IMR-90 (cell line): Measurements from ENCODE around the gene AGT. TPM values are rescaled to one million over a fixed set of nuclear protein-coding genes. Genes with fewer than 3 reads are reported as not detected.

Experiments used
- ATAC-seq: fragments of 200-7000 bp; cut with Tn5 transposase; 2 replicates; pipeline ENCODE4 v1.9.1; 2020; ENCODE audit warnings: low read depth, mild to moderate bottlenecking, moderate library complexity
- BruUV-seq: library from RNA; stranded (reverse); fragments of 400-500 nt; replicated peaks from 2 replicates; lab custom pipeline; 2021; lab: Mats Ljungman, UMichigan
- CTCF ChIA-PET: fragments of 300-600 bp; formaldehyde crosslinking; extraction: SDS; loops from one replicate; lab custom pipeline; 2021; ENCODE audit warnings: antibody characterized with exemption; lab: Yijun Ruan, JAX
- POLR2A ChIA-PET: fragments of 300-600 bp; sonication (Branson Sonifier 250); formaldehyde crosslinking; loops from one replicate; lab custom pipeline; 2022; ENCODE audit warnings: antibody characterized with exemption; ENCODE audit not compliant: unreplicated experiment; lab: Charles Lee
- DNase-seq: peaks from one replicate; pipeline ENCODE4 v3.0.0; 2013
- H2AFZ ChIP-seq: replicated peaks from 2 replicates; pipeline ENCODE3; 2013; ENCODE audit warnings: low read length, mild to moderate bottlenecking; ENCODE audit not compliant: poor library complexity
- H2AK5ac ChIP-seq: 2 replicates; pipeline ENCODE4 v1.6.1; 2013; ENCODE audit warnings: low read depth, low read length, inconsistent platforms
- H2AK9ac ChIP-seq: replicated peaks from 2 replicates; pipeline ENCODE3; 2013; ENCODE audit warnings: mild to moderate bottlenecking, low read depth, low read length, moderate library complexity; ENCODE audit not compliant: poor library complexity
- H2BK120ac ChIP-seq: 2 replicates; pipeline ENCODE4 v1.6.1; 2013; ENCODE audit warnings: low read depth, low read length, inconsistent platforms
- H2BK15ac ChIP-seq: 3 replicates; pipeline ENCODE4 v1.6.1; 2013; ENCODE audit warnings: low read depth, low read length, inconsistent platforms
- H2BK20ac ChIP-seq: 2 replicates; pipeline ENCODE4 v1.6.1; 2013; ENCODE audit warnings: low read depth, mild to moderate bottlenecking, inconsistent platforms, low read length, moderate library complexity
- H2BK5ac ChIP-seq: 2 replicates; pipeline ENCODE4 v1.6.1; 2013; ENCODE audit warnings: mild to moderate bottlenecking, low read depth, low read length, inconsistent platforms; ENCODE audit not compliant: poor library complexity, severe bottlenecking
- H3K14ac ChIP-seq: replicated peaks from 2 replicates; pipeline ENCODE4 v1.6.1; 2013; ENCODE audit warnings: low read depth, low read length, inconsistent platforms
- H3K18ac ChIP-seq: 2 replicates; pipeline ENCODE4 v1.6.1; 2013; ENCODE audit warnings: low read depth, low read length, control low read depth
- H3K23ac ChIP-seq: 2 replicates; pipeline ENCODE4 v1.6.1; 2013; ENCODE audit warnings: low read depth, low read length, inconsistent platforms
- H3K27ac ChIP-seq: 2 replicates; pipeline ENCODE4 v1.5.1; 2013; ENCODE audit warnings: mild to moderate bottlenecking, control low read depth, low read length; ENCODE audit not compliant: insufficient read depth
- H3K27me3 ChIP-seq: 2 replicates; pipeline ENCODE4 v1.6.1; 2013; ENCODE audit warnings: low read length; ENCODE audit not compliant: control insufficient read depth, insufficient read depth
- H3K36me3 ChIP-seq: 2 replicates; pipeline ENCODE4 v1.6.1; 2013; ENCODE audit warnings: low read length, mixed read lengths; ENCODE audit not compliant: control insufficient read depth, insufficient read depth
- H3K4ac ChIP-seq: 2 replicates; pipeline ENCODE4 v1.6.1; 2013; ENCODE audit warnings: low read depth, low read length, inconsistent platforms
- H3K4me1 ChIP-seq: 2 replicates; pipeline ENCODE4 v1.6.1; 2013; ENCODE audit warnings: low read length, mixed read lengths; ENCODE audit not compliant: control insufficient read depth, insufficient read depth
- H3K4me2 ChIP-seq: 2 replicates; pipeline ENCODE4 v1.6.1; 2013; ENCODE audit warnings: low read depth, mild to moderate bottlenecking, control low read depth, low read length, moderate library complexity
- H3K4me3 ChIP-seq: 2 replicates; pipeline ENCODE4 v1.5.1; 2013; ENCODE audit warnings: low read depth, mild to moderate bottlenecking, control low read depth, low read length, moderate library complexity; ENCODE audit not compliant: insufficient read depth
- H3K56ac ChIP-seq: 2 replicates; pipeline ENCODE4 v1.6.1; 2013; ENCODE audit warnings: low read length, inconsistent platforms; ENCODE audit not compliant: insufficient read depth; ENCODE audit errors: extremely low read depth
- H3K79me1 ChIP-seq, 2 experiments: 2 replicates each; pipeline ENCODE4 v1.6.1; 2013; ENCODE audit warnings: low read length in 2 of 2, inconsistent platforms in 1 of 2, low read depth in 1 of 2
- H3K9ac ChIP-seq: 2 replicates; pipeline ENCODE4 v1.6.1; 2013; ENCODE audit warnings: low read depth, low read length, control low read depth
- H3K9me1 ChIP-seq: 2 replicates; pipeline ENCODE4 v1.6.1; 2013; ENCODE audit warnings: low read length, inconsistent platforms; ENCODE audit not compliant: insufficient read depth
- H3K9me3 ChIP-seq: 2 replicates; pipeline ENCODE4 v1.6.1; 2013; ENCODE audit warnings: low read length; ENCODE audit not compliant: control insufficient read depth, insufficient read depth
- H4K20me1 ChIP-seq: 2 replicates; pipeline ENCODE4 v1.6.1; 2013; ENCODE audit warnings: low read length, inconsistent platforms; ENCODE audit not compliant: insufficient read depth
- H4K5ac ChIP-seq: 2 replicates; pipeline ENCODE4 v1.6.1; 2013; ENCODE audit warnings: mild to moderate bottlenecking, low read depth, low read length, control low read depth
- H4K8ac ChIP-seq, 2 experiments: 2 replicates each; pipeline ENCODE4 v1.6.1; 2013; ENCODE audit warnings: low read depth in 2 of 2, low read length in 2 of 2, control low read depth in 1 of 2, inconsistent platforms in 1 of 2
- H4K91ac ChIP-seq: 2 replicates; pipeline ENCODE4 v1.6.1; 2013; ENCODE audit warnings: low read depth, low read length, inconsistent platforms; ENCODE audit not compliant: insufficient read depth
- BHLHE40 ChIP-seq: fragments of 150-350 bp; IDR thresholded peaks from 2 replicates; pipeline ENCODE4 v1.6.1; 2016; ENCODE audit warnings: mild to moderate bottlenecking, low read depth, low read length
- CEBPB ChIP-seq: IDR thresholded peaks from 2 replicates; pipeline ENCODE4 v1.6.1; 2012; ENCODE audit warnings: low read depth, low read length, improper control_type of control experiment
- CHD1 ChIP-seq: IDR thresholded peaks from 2 replicates; pipeline ENCODE4 v1.6.1; 2012; ENCODE audit warnings: low read depth, low read length, improper control_type of control experiment
- CTCF ChIP-seq: conservative IDR thresholded peaks from 2 replicates; pipeline ENCODE4 v1.5.1; 2012; ENCODE audit warnings: mild to moderate bottlenecking, low read depth, low read length, improper control_type of control experiment
- FOS ChIP-seq: fragments of 150-350 bp; IDR thresholded peaks from 2 replicates; pipeline ENCODE4 v1.6.1; 2016; ENCODE audit warnings: low read depth, low read length
- MAFK ChIP-seq: IDR thresholded peaks from 2 replicates; pipeline ENCODE4 v1.6.1; 2012; ENCODE audit warnings: low read depth, low read length, improper control_type of control experiment
- MAZ ChIP-seq: IDR thresholded peaks from 2 replicates; pipeline ENCODE4 v1.6.1; 2012; ENCODE audit warnings: low read depth, mild to moderate bottlenecking, low read length, improper control_type of control experiment, moderate library complexity, borderline replicate concordance
- MXI1 ChIP-seq: IDR thresholded peaks from 2 replicates; pipeline ENCODE4 v1.6.1; 2012; ENCODE audit warnings: low read depth, mild to moderate bottlenecking, low read length, moderate library complexity, borderline replicate concordance
- NFE2L2 ChIP-seq: fragments of 150-350 bp; IDR thresholded peaks from 2 replicates; pipeline ENCODE4 v1.6.1; 2016; ENCODE audit warnings: low read depth, mild to moderate bottlenecking, low read length
- POLR2A ChIP-seq: IDR thresholded peaks from 2 replicates; pipeline ENCODE4 v1.6.1; 2012; ENCODE audit warnings: mild to moderate bottlenecking, low read depth, low read length
- RAD21 ChIP-seq: IDR thresholded peaks from 2 replicates; pipeline ENCODE4 v1.6.1; 2012; ENCODE audit warnings: low read length, improper control_type of control experiment
- RCOR1 ChIP-seq: IDR thresholded peaks from 2 replicates; pipeline ENCODE4 v1.6.1; 2012; ENCODE audit warnings: mild to moderate bottlenecking, low read length, improper control_type of control experiment; ENCODE audit not compliant: insufficient replicate concordance
- RFX5 ChIP-seq: IDR thresholded peaks from 2 replicates; pipeline ENCODE4 v1.8.0; 2012; ENCODE audit warnings: low read depth, mild to moderate bottlenecking, low read length, moderate library complexity
- SMC3 ChIP-seq: fragments of 150-350 bp; IDR thresholded peaks from 2 replicates; pipeline ENCODE4 v1.6.1; 2016; ENCODE audit warnings: low read depth, mild to moderate bottlenecking, antibody characterized with exemption, low read length, moderate library complexity
- USF2 ChIP-seq: fragments of 150-350 bp; IDR thresholded peaks from 2 replicates; pipeline ENCODE4 v1.6.1; 2017; ENCODE audit warnings: mild to moderate bottlenecking, antibody characterized with exemption, low read length, low read depth
- WGBS, 2 experiments: methylation state at CpG; one replicate each; pipeline versions ENCODE4 v1.1.5 to v1.1.7; 2013; ENCODE audit warnings: missing lambda C conversion rate in 2 of 2; ENCODE audit not compliant: insufficient read length in 1 of 2; ENCODE audit errors: extremely low coverage in 2 of 2; 5-methylcytosine and 5-hydroxymethylcytosine counted together
- dilution Hi-C: fragments of 300-500 bp; cut with HindIII; formaldehyde crosslinking; loops from one replicate; pipeline ENCODE4 v1.14.3; 2018; ENCODE audit warnings: low sequenced_read_pairs; ENCODE audit not compliant: unreplicated experiment
- in situ Hi-C: fragments of 300-500 bp; cut with MboI; formaldehyde crosslinking; loops from 3 replicates; pipeline ENCODE4 v1.14.3; 2019; ENCODE audit warnings: low sequenced_read_pairs, inconsistent platforms, mixed read lengths
- intact Hi-C: fragments of 100-400 bp; cut with micrococcal nuclease; formaldehyde crosslinking; loops from 2 replicates; pipeline ENCODE4 v1.10.0; 2022
- polyA plus RNA-seq, 3 experiments: library from polyadenylated mRNA; depleted of rRNA; stranded (reverse); fragments of >200 nt; gene quantifications; 2 replicates each; pipeline ENCODE4 v1.2.3, GENCODE V29; 2012; ENCODE audit warnings: low replicate concordance in 1 of 3
- total RNA-seq: library from RNA; depleted of rRNA; stranded (reverse); fragments of >200 nt; gene quantifications from 2 replicates; pipeline ENCODE4 v1.2.3, GENCODE V29; 2012
- TF ChIP-seq, protein P1 (sequence below): fragments of 150-350 bp; IDR thresholded peaks from 2 replicates; pipeline ENCODE4 v1.6.1; 2016; ENCODE audit warnings: low read depth, mild to moderate bottlenecking, low read length, moderate library complexity, borderline replicate concordance

The AGT gene
- total and polyA plus RNA-seq, 2 of the 4 experiments (the other 2 are of a cell fraction), result 0.18 to 0.34 TPM

- DNase-seq, result no peak
- Histone ChIP-seq H3K56ac (no peak overlapping the region), H2AK9ac (no peak overlapping the region), H4K8ac (no peak overlapping the region), H2BK5ac (no peak overlapping the region), H3K27me3 (peaks cover 2% of the 10 kb centered on the region), H2BK20ac (no peak overlapping the region), H3K9me1 (no peaks in the 10 kb centered on the region), H3K4ac (no peak overlapping the region), H3K4me2 (no peak overlapping the region), H3K18ac (no peak overlapping the region), H3K9ac (no peak overlapping the region), H2AK5ac (no peak overlapping the region), H3K79me1 (no peaks in the 10 kb centered on the region), H2BK15ac (no peak overlapping the region), H3K4me1 (peaks cover 2% of the 10 kb centered on the region; the same call in 1 of the 2 replicates), H4K91ac (no peak overlapping the region), H3K23ac (no peak overlapping the region), H4K5ac (no peak overlapping the region), H4K20me1 (no peaks in the 10 kb centered on the region), H3K9me3 (no peaks in the 10 kb centered on the region), H3K4me3 (no peak overlapping the region), H2BK120ac (no peak overlapping the region), H3K27ac (no peak overlapping the region), H3K14ac (no peak overlapping the region), H3K36me3 (no peaks in the 10 kb centered on the region), H2AFZ (no peak overlapping the region)
- in situ Hi-C loops, result no loop called here
- WGBS, 2 experiments, result no CpG with 5 or more reads among the region's 4 CpGs
- ChIA-PET CTCF (no interaction called here), POLR2A (no interaction called here)
- BruUV-seq, result no TSS peak
- no peak for ATAC-seq
- intact Hi-C loops, result no loop called here
- TF ChIP-seq SMC3 (no peak), CHD1 (no peak), RCOR1 (no peak), NFE2L2 (no peak), RFX5 (no peak), BHLHE40 (no peak), CEBPB (no peak), MAZ (no peak), CTCF (no peak), RAD21 (no peak), FOS (no peak), POLR2A (no peak), USF2 (no peak), MXI1 (no peak), MAFK (no peak)
- TF ChIP-seq, protein P1, sequence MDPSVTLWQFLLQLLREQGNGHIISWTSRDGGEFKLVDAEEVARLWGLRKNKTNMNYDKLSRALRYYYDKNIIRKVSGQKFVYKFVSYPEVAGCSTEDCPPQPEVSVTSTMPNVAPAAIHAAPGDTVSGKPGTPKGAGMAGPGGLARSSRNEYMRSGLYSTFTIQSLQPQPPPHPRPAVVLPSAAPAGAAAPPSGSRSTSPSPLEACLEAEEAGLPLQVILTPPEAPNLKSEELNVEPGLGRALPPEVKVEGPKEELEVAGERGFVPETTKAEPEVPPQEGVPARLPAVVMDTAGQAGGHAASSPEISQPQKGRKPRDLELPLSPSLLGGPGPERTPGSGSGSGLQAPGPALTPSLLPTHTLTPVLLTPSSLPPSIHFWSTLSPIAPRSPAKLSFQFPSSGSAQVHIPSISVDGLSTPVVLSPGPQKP, result no peak
- dilution Hi-C loops, result no loop called here
These were observed 13.8 kb downstream of the AGT start for GRCh38 chr1:230700132-230700531.
